MM.1S (cell line): ENCODE results near the gene CHST7.

ENCODE experiments used
- DNase-seq: peaks from one replicate; pipeline ENCODE4 v3.0.0-alpha.2; 2015
- H2AFZ ChIP-seq: fragments of 300-600 bp; sonication (generic); 2 replicates; pipeline ENCODE4 v1.6.0; 2016; ENCODE audit warnings: antibody characterized with exemption, low read length
- H3F3A ChIP-seq: fragments of 300-600 bp; sonication (generic); 2 replicates; pipeline ENCODE4 v1.6.1; 2016; ENCODE audit warnings: mild to moderate bottlenecking, antibody characterized with exemption, low read length, moderate library complexity, mixed read lengths; ENCODE audit not compliant: insufficient read depth
- H3K27ac ChIP-seq: fragments of 300-600 bp; sonication (generic); 2 replicates; pipeline ENCODE4 v1.5.1; 2016; ENCODE audit warnings: mild to moderate bottlenecking, low read length
- H3K27me3 ChIP-seq: fragments of 300-600 bp; sonication (generic); replicated peaks from 2 replicates; pipeline ENCODE4 v1.6.0; 2016; ENCODE audit warnings: low read length; ENCODE audit not compliant: insufficient read depth
- H3K36me3 ChIP-seq: fragments of 300-600 bp; sonication (generic); replicated peaks from 2 replicates; pipeline ENCODE4 v1.6.1; 2016; ENCODE audit warnings: mild to moderate bottlenecking, low read length, mixed read lengths; ENCODE audit not compliant: insufficient read depth
- H3K4me1 ChIP-seq: fragments of 300-600 bp; sonication (generic); 2 replicates; pipeline ENCODE4 v1.6.1; 2016; ENCODE audit warnings: low read length, mixed read lengths
- H3K4me2 ChIP-seq: fragments of 300-600 bp; sonication (generic); 2 replicates; pipeline ENCODE4 v1.6.0; 2016; ENCODE audit warnings: low read depth, low read length
- H3K4me3 ChIP-seq: fragments of 300-600 bp; sonication (generic); 2 replicates; pipeline ENCODE4 v1.5.1; 2016; ENCODE audit warnings: low read length, mixed read lengths
- H3K79me2 ChIP-seq: fragments of 300-600 bp; sonication (generic); 2 replicates; pipeline ENCODE4 v1.6.1; 2016; ENCODE audit warnings: mixed run types, low read length, mixed read lengths
- H3K9ac ChIP-seq: fragments of 300-600 bp; sonication (generic); 2 replicates; pipeline ENCODE4 v1.6.1; 2016; ENCODE audit warnings: low read length, mixed read lengths
- H3K9me2 ChIP-seq: fragments of 300-600 bp; sonication (generic); replicated peaks from 2 replicates; pipeline ENCODE4 v1.6.1; 2016; ENCODE audit warnings: mild to moderate bottlenecking, low read length, mixed read lengths; ENCODE audit not compliant: insufficient read depth
- H3K9me3 ChIP-seq: fragments of 300-600 bp; sonication (generic); replicated peaks from 2 replicates; pipeline ENCODE4 v1.6.1; 2016; ENCODE audit warnings: mild to moderate bottlenecking, low read length, mixed read lengths; ENCODE audit not compliant: insufficient read depth
- H4K20me1 ChIP-seq: fragments of 300-600 bp; sonication (generic); 2 replicates; pipeline ENCODE4 v1.6.1; 2016; ENCODE audit warnings: mild to moderate bottlenecking, low read length, moderate library complexity, mixed read lengths; ENCODE audit not compliant: insufficient read depth
- CTCF ChIP-seq: fragments of 300-600 bp; sonication (generic); IDR thresholded peaks from 2 replicates; pipeline ENCODE4 v1.5.1; 2016; ENCODE audit warnings: antibody characterized with exemption, low read length, mixed read lengths
- EZH2 ChIP-seq: fragments of 300-600 bp; sonication (generic); optimal IDR thresholded peaks from 2 replicates; pipeline ENCODE3; 2017; ENCODE audit warnings: low read depth, mild to moderate bottlenecking, antibody characterized with exemption, low read length, mixed read lengths
- EZH2phosphoT487 ChIP-seq: fragments of 300-600 bp; sonication (generic); IDR thresholded peaks from 2 replicates; pipeline ENCODE4 v1.6.1; 2018; ENCODE audit warnings: antibody characterized with exemption, low read length

The CHST7 gene

GRCh38 chrX:46618947-46619346 is 45.4 kb downstream of the CHST7 start:
- H3K4me2 ChIP-seq: no peak overlapping the region
- no peak overlapping the region for H3K4me3 ChIP-seq
- no peaks in the 10 kb centered on the region for H3K27me3 ChIP-seq
- H3K9me3 ChIP-seq: no peaks in the 10 kb centered on the region
- no peaks in the 10 kb centered on the region for H3K36me3 ChIP-seq
- no peaks in the 10 kb centered on the region for H3K9me2 ChIP-seq
- no peak for TF ChIP-seq EZH2phosphoT487
- TF ChIP-seq EZH2: no peak
- no peak for TF ChIP-seq CTCF
- DNase-seq: no peak
- H3K4me1 ChIP-seq: no peaks in the 10 kb centered on the region
- no peaks in the 10 kb centered on the region for H3F3A ChIP-seq
- H3K9ac ChIP-seq: no peak overlapping the region
- H3K79me2 ChIP-seq: no peaks in the 10 kb centered on the region
- H2AFZ ChIP-seq: no peak overlapping the region
- no peak overlapping the region for H3K27ac ChIP-seq
- H4K20me1 ChIP-seq: no peaks in the 10 kb centered on the region

GRCh38 chrX:46620505-46620904 is 46.9 kb downstream of the CHST7 start:
- Histone ChIP-seq H2AFZ (no peak overlapping the region), H3K4me2 (no peak overlapping the region), H3K4me3 (no peak overlapping the region), H3K27ac (no peak overlapping the region), H3K27me3 (no peaks in the 10 kb centered on the region), H3K4me1 (no peaks in the 10 kb centered on the region), H3K9ac (no peak overlapping the region), H3K9me3 (no peaks in the 10 kb centered on the region), H3F3A (no peaks in the 10 kb centered on the region), H3K36me3 (no peaks in the 10 kb centered on the region), H4K20me1 (no peaks in the 10 kb centered on the region), H3K79me2 (no peaks in the 10 kb centered on the region), H3K9me2 (no peaks in the 10 kb centered on the region)
- DNase-seq: no peak
- TF ChIP-seq EZH2: no peak
- no peak for TF ChIP-seq CTCF
- TF ChIP-seq EZH2phosphoT487: no peak

- Histone ChIP-seq H3K9me3 (no peaks in the 10 kb centered on the region), H3K9ac (no peak overlapping the region), H3F3A (no peaks in the 10 kb centered on the region), H3K27me3 (no peaks in the 10 kb centered on the region), H2AFZ (no peak overlapping the region), H3K4me1 (no peaks in the 10 kb centered on the region), H3K36me3 (no peaks in the 10 kb centered on the region), H3K27ac (no peak overlapping the region), H3K4me3 (no peak overlapping the region), H3K79me2 (no peaks in the 10 kb centered on the region), H4K20me1 (no peaks in the 10 kb centered on the region), H3K4me2 (no peak overlapping the region), H3K9me2 (no peaks in the 10 kb centered on the region)
- no peak for DNase-seq
- TF ChIP-seq EZH2 (no peak), CTCF (no peak), EZH2phosphoT487 (no peak)
Observed at GRCh38 chrX:46621572-46621971, 48.0 kb downstream of the CHST7 start.
